Vagina (tissue), 2 donors: Measurements from ENCODE around the gene C10orf71. TPM values are rescaled to one million over a fixed set of nuclear protein-coding genes. Genes with fewer than 3 reads are reported as not detected.

Experiments
- DNase-seq, 2 donors: peaks; one replicate each; pipeline ENCODE4 v3.0.0-alpha.2; 2017; ENCODE audit errors: extremely low spot score in 2 of 2
- H3K27ac ChIP-seq: fragments of 200-600 bp; sonication (generic); one replicate; pipeline ENCODE4 v1.5.1; 2019
- H3K27me3 ChIP-seq: fragments of 200-600 bp; sonication (generic); one replicate; pipeline ENCODE4 v1.5.1; 2019
- H3K36me3 ChIP-seq, 2 donors: fragments of 200-600 bp; sonication (generic); one replicate each; pipeline ENCODE4 v1.5.1; 2017 to 2019
- H3K4me1 ChIP-seq: fragments of 200-600 bp; sonication (generic); one replicate; pipeline ENCODE4 v1.5.1; 2019
- H3K4me3 ChIP-seq, 2 donors: fragments of 200-600 bp; sonication (generic); 1 replicate in 1 of 2; 2 replicates in 1 of 2; pipeline ENCODE4 v1.5.1; 2016 to 2019
- H3K9me3 ChIP-seq: fragments of 200-600 bp; sonication (generic); one replicate; pipeline ENCODE4 v1.5.1; 2019
- POLR2A ChIP-seq, 2 donors: fragments of 450-650 bp; IDR thresholded peaks; one replicate each; pipeline ENCODE4 v1.6.1; 2017; ENCODE audit warnings: antibody characterized with exemption in 2 of 2, mild to moderate bottlenecking in 2 of 2, moderate library complexity in 2 of 2
- POLR2AphosphoS5 ChIP-seq, 2 donors: sonication (generic); formaldehyde crosslinking; IDR thresholded peaks; one replicate each; pipeline ENCODE4 v1.9.0; 2017; ENCODE audit warnings: antibody characterized with exemption in 2 of 2, mild to moderate bottlenecking in 2 of 2, low read depth in 1 of 2; ENCODE audit not compliant: insufficient read depth in 1 of 2
- intact Hi-C: fragments of 100-400 bp; cut with DNase I; formaldehyde crosslinking; loops from one replicate; pipeline ENCODE4 v1.15.1; 2023
- total RNA-seq: library from RNA; depleted of rRNA; stranded (reverse); fragments of >200 nt; gene quantifications from one replicate; pipeline ENCODE4 v1.2.3, GENCODE V29; 2016
- TF ChIP-seq, protein P1 (sequence below), 3 experiments: fragments of 450-650 bp in 2 of 3; fragments of 200-600 bp in 1 of 3; sonication (generic) in 1 of 3; IDR thresholded peaks; one replicate each; pipeline ENCODE4 v1.5.1; 2017 to 2019; ENCODE audit warnings: antibody characterized with exemption in 3 of 3, mild to moderate bottlenecking in 2 of 3, moderate library complexity in 2 of 3

The C10orf71 gene
- total RNA-seq, 1 donor from 2014 or later, result not detected

- intact Hi-C loops, result no loop called here
- Histone ChIP-seq H3K4me1 (no peaks in the 10 kb centered on the region), H3K36me3 (no peaks in the 10 kb centered on the region), H3K27ac (no peak overlapping the region), H3K9me3 (no peaks in the 10 kb centered on the region), H3K27me3 (no peaks in the 10 kb centered on the region), H3K4me3 (no peak overlapping the region)
- TF ChIP-seq, protein P1, sequence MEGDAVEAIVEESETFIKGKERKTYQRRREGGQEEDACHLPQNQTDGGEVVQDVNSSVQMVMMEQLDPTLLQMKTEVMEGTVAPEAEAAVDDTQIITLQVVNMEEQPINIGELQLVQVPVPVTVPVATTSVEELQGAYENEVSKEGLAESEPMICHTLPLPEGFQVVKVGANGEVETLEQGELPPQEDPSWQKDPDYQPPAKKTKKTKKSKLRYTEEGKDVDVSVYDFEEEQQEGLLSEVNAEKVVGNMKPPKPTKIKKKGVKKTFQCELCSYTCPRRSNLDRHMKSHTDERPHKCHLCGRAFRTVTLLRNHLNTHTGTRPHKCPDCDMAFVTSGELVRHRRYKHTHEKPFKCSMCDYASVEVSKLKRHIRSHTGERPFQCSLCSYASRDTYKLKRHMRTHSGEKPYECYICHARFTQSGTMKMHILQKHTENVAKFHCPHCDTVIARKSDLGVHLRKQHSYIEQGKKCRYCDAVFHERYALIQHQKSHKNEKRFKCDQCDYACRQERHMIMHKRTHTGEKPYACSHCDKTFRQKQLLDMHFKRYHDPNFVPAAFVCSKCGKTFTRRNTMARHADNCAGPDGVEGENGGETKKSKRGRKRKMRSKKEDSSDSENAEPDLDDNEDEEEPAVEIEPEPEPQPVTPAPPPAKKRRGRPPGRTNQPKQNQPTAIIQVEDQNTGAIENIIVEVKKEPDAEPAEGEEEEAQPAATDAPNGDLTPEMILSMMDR (IDR thresholded peaks at IDR 0.05), result no peak
- TF ChIP-seq POLR2AphosphoS5 (IDR thresholded peaks at IDR 0.05; ENCODE audit: insufficient read depth in 1 of 2, low read depth in 1 of 2) (no peak), POLR2A (IDR thresholded peaks at IDR 0.05) (no peak)
- peak; percentile 60 to 82 for DNase-seq
These were observed 48.9 kb downstream of the C10orf71 start for GRCh38 chr10:49347827-49348226.

DNA sequence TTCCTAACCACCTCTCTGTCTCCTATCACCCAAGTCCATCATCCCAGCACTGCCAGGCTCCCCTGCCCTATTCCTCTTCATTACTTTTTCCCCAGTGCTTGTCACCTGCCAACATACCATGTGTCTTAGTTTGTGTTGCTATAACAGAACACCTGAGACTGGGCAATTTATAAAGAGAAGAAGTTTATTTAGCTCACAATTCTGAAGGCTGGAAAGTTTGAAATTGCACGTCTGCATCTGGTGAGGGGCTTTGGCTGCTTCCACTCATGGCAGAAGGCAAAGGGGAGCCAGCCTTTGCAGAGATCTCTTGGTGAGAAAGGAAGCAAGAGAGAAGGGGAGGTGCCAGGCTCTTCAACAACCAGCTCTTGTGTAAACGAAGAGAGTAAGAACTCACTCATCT lies 49.6 kb downstream of the C10orf71 start:
- peak in 1 of 2 donors; percentile 56 for DNase-seq
- H3K4me1 ChIP-seq, result no peaks in the 10 kb centered on the region
- TF ChIP-seq POLR2A (IDR thresholded peaks at IDR 0.05) (no peak), POLR2AphosphoS5 (IDR thresholded peaks at IDR 0.05; ENCODE audit: insufficient read depth in 1 of 2, low read depth in 1 of 2) (no peak)
- TF ChIP-seq, protein P1 (IDR thresholded peaks at IDR 0.05), result no peak
- H3K27ac ChIP-seq, result no peak overlapping the region
- no peak overlapping the region for H3K4me3 ChIP-seq
- no peaks in the 10 kb centered on the region for H3K27me3 ChIP-seq
- H3K9me3 ChIP-seq, result no peaks in the 10 kb centered on the region
- intact Hi-C loops, result no loop called here
- no peaks in the 10 kb centered on the region for H3K36me3 ChIP-seq

- Histone ChIP-seq H3K4me1 (no peaks in the 10 kb centered on the region), H3K9me3 (no peaks in the 10 kb centered on the region), H3K4me3 (no peak overlapping the region), H3K36me3 (no peaks in the 10 kb centered on the region), H3K27me3 (no peaks in the 10 kb centered on the region), H3K27ac (no peak overlapping the region)
- TF ChIP-seq, protein P1 (IDR thresholded peaks at IDR 0.05), result no peak
- TF ChIP-seq POLR2AphosphoS5 (IDR thresholded peaks at IDR 0.05; ENCODE audit: insufficient read depth in 1 of 2, low read depth in 1 of 2) (no peak), POLR2A (IDR thresholded peaks at IDR 0.05) (no peak)
- DNase-seq, result peak in 1 of 2 donors; percentile 54
- intact Hi-C loops, result no loop called here
These were observed 50.4 kb downstream of the C10orf71 start for GRCh38 chr10:49349390-49349789.

DNA sequence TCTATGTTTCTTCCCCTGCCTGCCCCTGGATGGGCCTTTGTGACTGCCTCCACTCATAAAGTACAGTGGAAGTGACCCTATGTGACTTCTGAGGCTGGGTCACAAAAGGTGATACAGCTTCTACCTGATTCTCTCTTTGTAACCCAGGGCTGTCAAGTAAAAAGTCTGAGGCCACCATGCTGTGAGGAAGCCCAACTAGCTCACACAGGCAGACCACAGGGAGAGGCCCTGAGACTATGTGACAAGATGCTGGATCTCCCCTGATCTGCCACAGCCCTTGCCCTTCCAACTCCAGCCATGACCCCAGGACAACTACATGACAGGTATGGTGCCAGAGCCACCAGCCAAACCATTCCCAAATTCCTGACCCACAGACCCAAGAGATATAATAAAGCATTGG lies 51.2 kb downstream of the C10orf71 start:
- peak in 1 of 2 donors; percentile 42 for DNase-seq
- intact Hi-C loops, result no loop called here
- no peak overlapping the region for H3K27ac ChIP-seq
- no peak overlapping the region for H3K4me3 ChIP-seq
- H3K27me3 ChIP-seq, result no peaks in the 10 kb centered on the region
- H3K36me3 ChIP-seq, result no peaks in the 10 kb centered on the region
- H3K9me3 ChIP-seq, result no peaks in the 10 kb centered on the region
- H3K4me1 ChIP-seq, result no peaks in the 10 kb centered on the region
- no peak for TF ChIP-seq POLR2A (IDR thresholded peaks at IDR 0.05)
- TF ChIP-seq POLR2AphosphoS5 (IDR thresholded peaks at IDR 0.05; ENCODE audit: insufficient read depth in 1 of 2, low read depth in 1 of 2), result no peak
- TF ChIP-seq, protein P1 (IDR thresholded peaks at IDR 0.05), result no peak

DNA sequence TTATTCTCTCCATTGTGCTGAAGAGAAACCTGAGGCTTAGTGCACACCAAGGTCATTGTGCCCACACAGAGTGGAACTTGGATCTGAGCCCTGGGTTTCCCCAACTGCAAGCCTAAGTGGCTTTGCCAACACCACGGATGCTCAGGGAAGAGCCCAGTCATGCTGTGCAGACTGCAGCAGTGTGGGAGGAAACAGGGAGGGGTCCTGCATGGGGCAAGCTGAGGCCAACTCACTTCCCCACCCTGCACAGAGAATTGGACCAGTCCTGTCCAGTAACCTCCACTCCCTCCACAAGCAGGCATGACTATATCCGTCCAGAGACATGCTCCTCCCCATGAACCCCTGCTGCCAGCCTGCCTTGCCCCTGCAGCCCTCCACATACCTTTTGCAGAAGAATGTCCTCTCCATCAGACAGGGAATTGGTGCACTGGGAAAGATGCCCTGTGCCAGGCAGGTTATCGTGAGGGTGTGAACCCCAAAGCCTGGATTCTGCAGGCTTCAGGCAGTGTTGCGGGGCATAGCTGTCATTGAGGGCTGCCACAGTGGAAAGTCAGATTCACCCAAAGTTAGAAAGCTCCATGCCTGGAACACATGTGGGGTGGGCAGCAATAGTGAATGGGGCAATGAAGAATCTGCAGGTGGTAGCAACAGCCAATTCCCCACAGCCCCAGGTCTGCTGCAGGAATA lies 52.0 kb downstream of the C10orf71 start:
- Histone ChIP-seq H3K27me3 (no peaks in the 10 kb centered on the region), H3K9me3 (no peaks in the 10 kb centered on the region), H3K27ac (no peak overlapping the region), H3K36me3 (no peaks in the 10 kb centered on the region), H3K4me1 (no peaks in the 10 kb centered on the region), H3K4me3 (no peak overlapping the region)
- intact Hi-C loops, result no loop called here
- DNase-seq, result peak; percentile 42 to 70
- TF ChIP-seq POLR2AphosphoS5 (IDR thresholded peaks at IDR 0.05; ENCODE audit: insufficient read depth in 1 of 2, low read depth in 1 of 2) (no peak), POLR2A (IDR thresholded peaks at IDR 0.05) (no peak)
- TF ChIP-seq, protein P1 (IDR thresholded peaks at IDR 0.05), result no peak
